IMR-90 (cell line): ENCODE measurements around the gene APOH. TPM values are rescaled to one million over a fixed set of nuclear protein-coding genes. Genes with fewer than 3 reads are reported as not detected.

Experiments used
- ATAC-seq: fragments of 200-7000 bp; cut with Tn5 transposase; 2 replicates; pipeline ENCODE4 v1.9.1; 2020; ENCODE audit warnings: low read depth, mild to moderate bottlenecking, moderate library complexity
- BruUV-seq: library from RNA; stranded (reverse); fragments of 400-500 nt; replicated peaks from 2 replicates; lab custom pipeline; 2021; lab: Mats Ljungman, UMichigan
- CTCF ChIA-PET: fragments of 300-600 bp; formaldehyde crosslinking; extraction: SDS; loops from one replicate; lab custom pipeline; 2021; ENCODE audit warnings: antibody characterized with exemption; lab: Yijun Ruan, JAX
- POLR2A ChIA-PET: fragments of 300-600 bp; sonication (Branson Sonifier 250); formaldehyde crosslinking; loops from one replicate; lab custom pipeline; 2022; ENCODE audit warnings: antibody characterized with exemption; ENCODE audit not compliant: unreplicated experiment; lab: Charles Lee
- DNase-seq: peaks from one replicate; pipeline ENCODE4 v3.0.0; 2013
- H2AFZ ChIP-seq: replicated peaks from 2 replicates; pipeline ENCODE3; 2013; ENCODE audit warnings: low read length, mild to moderate bottlenecking; ENCODE audit not compliant: poor library complexity
- H2AK5ac ChIP-seq: 2 replicates; pipeline ENCODE4 v1.6.1; 2013; ENCODE audit warnings: low read depth, low read length, inconsistent platforms
- H2AK9ac ChIP-seq: replicated peaks from 2 replicates; pipeline ENCODE3; 2013; ENCODE audit warnings: mild to moderate bottlenecking, low read depth, low read length, moderate library complexity; ENCODE audit not compliant: poor library complexity
- H2BK120ac ChIP-seq: 2 replicates; pipeline ENCODE4 v1.6.1; 2013; ENCODE audit warnings: low read depth, low read length, inconsistent platforms
- H2BK15ac ChIP-seq: 3 replicates; pipeline ENCODE4 v1.6.1; 2013; ENCODE audit warnings: low read depth, low read length, inconsistent platforms
- H2BK20ac ChIP-seq: 2 replicates; pipeline ENCODE4 v1.6.1; 2013; ENCODE audit warnings: low read depth, mild to moderate bottlenecking, inconsistent platforms, low read length, moderate library complexity
- H2BK5ac ChIP-seq: 2 replicates; pipeline ENCODE4 v1.6.1; 2013; ENCODE audit warnings: mild to moderate bottlenecking, low read depth, low read length, inconsistent platforms; ENCODE audit not compliant: poor library complexity, severe bottlenecking
- H3K14ac ChIP-seq: replicated peaks from 2 replicates; pipeline ENCODE4 v1.6.1; 2013; ENCODE audit warnings: low read depth, low read length, inconsistent platforms
- H3K18ac ChIP-seq: 2 replicates; pipeline ENCODE4 v1.6.1; 2013; ENCODE audit warnings: low read depth, low read length, control low read depth
- H3K23ac ChIP-seq: 2 replicates; pipeline ENCODE4 v1.6.1; 2013; ENCODE audit warnings: low read depth, low read length, inconsistent platforms
- H3K27ac ChIP-seq: 2 replicates; pipeline ENCODE4 v1.5.1; 2013; ENCODE audit warnings: mild to moderate bottlenecking, control low read depth, low read length; ENCODE audit not compliant: insufficient read depth
- H3K27me3 ChIP-seq: 2 replicates; pipeline ENCODE4 v1.6.1; 2013; ENCODE audit warnings: low read length; ENCODE audit not compliant: control insufficient read depth, insufficient read depth
- H3K36me3 ChIP-seq: 2 replicates; pipeline ENCODE4 v1.6.1; 2013; ENCODE audit warnings: low read length, mixed read lengths; ENCODE audit not compliant: control insufficient read depth, insufficient read depth
- H3K4ac ChIP-seq: 2 replicates; pipeline ENCODE4 v1.6.1; 2013; ENCODE audit warnings: low read depth, low read length, inconsistent platforms
- H3K4me1 ChIP-seq: 2 replicates; pipeline ENCODE4 v1.6.1; 2013; ENCODE audit warnings: low read length, mixed read lengths; ENCODE audit not compliant: control insufficient read depth, insufficient read depth
- H3K4me2 ChIP-seq: 2 replicates; pipeline ENCODE4 v1.6.1; 2013; ENCODE audit warnings: low read depth, mild to moderate bottlenecking, control low read depth, low read length, moderate library complexity
- H3K4me3 ChIP-seq: 2 replicates; pipeline ENCODE4 v1.5.1; 2013; ENCODE audit warnings: low read depth, mild to moderate bottlenecking, control low read depth, low read length, moderate library complexity; ENCODE audit not compliant: insufficient read depth
- H3K56ac ChIP-seq: 2 replicates; pipeline ENCODE4 v1.6.1; 2013; ENCODE audit warnings: low read length, inconsistent platforms; ENCODE audit not compliant: insufficient read depth; ENCODE audit errors: extremely low read depth
- H3K79me1 ChIP-seq, 2 experiments: 2 replicates each; pipeline ENCODE4 v1.6.1; 2013; ENCODE audit warnings: low read length in 2 of 2, inconsistent platforms in 1 of 2, low read depth in 1 of 2
- H3K9ac ChIP-seq: 2 replicates; pipeline ENCODE4 v1.6.1; 2013; ENCODE audit warnings: low read depth, low read length, control low read depth
- H3K9me1 ChIP-seq: 2 replicates; pipeline ENCODE4 v1.6.1; 2013; ENCODE audit warnings: low read length, inconsistent platforms; ENCODE audit not compliant: insufficient read depth
- H3K9me3 ChIP-seq: 2 replicates; pipeline ENCODE4 v1.6.1; 2013; ENCODE audit warnings: low read length; ENCODE audit not compliant: control insufficient read depth, insufficient read depth
- H4K20me1 ChIP-seq: 2 replicates; pipeline ENCODE4 v1.6.1; 2013; ENCODE audit warnings: low read length, inconsistent platforms; ENCODE audit not compliant: insufficient read depth
- H4K5ac ChIP-seq: 2 replicates; pipeline ENCODE4 v1.6.1; 2013; ENCODE audit warnings: mild to moderate bottlenecking, low read depth, low read length, control low read depth
- H4K8ac ChIP-seq, 2 experiments: 2 replicates each; pipeline ENCODE4 v1.6.1; 2013; ENCODE audit warnings: low read depth in 2 of 2, low read length in 2 of 2, control low read depth in 1 of 2, inconsistent platforms in 1 of 2
- H4K91ac ChIP-seq: 2 replicates; pipeline ENCODE4 v1.6.1; 2013; ENCODE audit warnings: low read depth, low read length, inconsistent platforms; ENCODE audit not compliant: insufficient read depth
- BHLHE40 ChIP-seq: fragments of 150-350 bp; IDR thresholded peaks from 2 replicates; pipeline ENCODE4 v1.6.1; 2016; ENCODE audit warnings: mild to moderate bottlenecking, low read depth, low read length
- CHD1 ChIP-seq: IDR thresholded peaks from 2 replicates; pipeline ENCODE4 v1.6.1; 2012; ENCODE audit warnings: low read depth, low read length, improper control_type of control experiment
- FOS ChIP-seq: fragments of 150-350 bp; IDR thresholded peaks from 2 replicates; pipeline ENCODE4 v1.6.1; 2016; ENCODE audit warnings: low read depth, low read length
- MAFK ChIP-seq: IDR thresholded peaks from 2 replicates; pipeline ENCODE4 v1.6.1; 2012; ENCODE audit warnings: low read depth, low read length, improper control_type of control experiment
- MAZ ChIP-seq: IDR thresholded peaks from 2 replicates; pipeline ENCODE4 v1.6.1; 2012; ENCODE audit warnings: low read depth, mild to moderate bottlenecking, low read length, improper control_type of control experiment, moderate library complexity, borderline replicate concordance
- MXI1 ChIP-seq: IDR thresholded peaks from 2 replicates; pipeline ENCODE4 v1.6.1; 2012; ENCODE audit warnings: low read depth, mild to moderate bottlenecking, low read length, moderate library complexity, borderline replicate concordance
- RAD21 ChIP-seq: IDR thresholded peaks from 2 replicates; pipeline ENCODE4 v1.6.1; 2012; ENCODE audit warnings: low read length, improper control_type of control experiment
- RCOR1 ChIP-seq: IDR thresholded peaks from 2 replicates; pipeline ENCODE4 v1.6.1; 2012; ENCODE audit warnings: mild to moderate bottlenecking, low read length, improper control_type of control experiment; ENCODE audit not compliant: insufficient replicate concordance
- SMC3 ChIP-seq: fragments of 150-350 bp; IDR thresholded peaks from 2 replicates; pipeline ENCODE4 v1.6.1; 2016; ENCODE audit warnings: low read depth, mild to moderate bottlenecking, antibody characterized with exemption, low read length, moderate library complexity
- WGBS, 2 experiments: methylation state at CpG; one replicate each; pipeline versions ENCODE4 v1.1.5 to v1.1.7; 2013; ENCODE audit warnings: missing lambda C conversion rate in 2 of 2; ENCODE audit not compliant: insufficient read length in 1 of 2; ENCODE audit errors: extremely low coverage in 2 of 2; 5-methylcytosine and 5-hydroxymethylcytosine counted together
- dilution Hi-C: fragments of 300-500 bp; cut with HindIII; formaldehyde crosslinking; loops from one replicate; pipeline ENCODE4 v1.14.3; 2018; ENCODE audit warnings: low sequenced_read_pairs; ENCODE audit not compliant: unreplicated experiment
- in situ Hi-C: fragments of 300-500 bp; cut with MboI; formaldehyde crosslinking; loops from 3 replicates; pipeline ENCODE4 v1.14.3; 2019; ENCODE audit warnings: low sequenced_read_pairs, inconsistent platforms, mixed read lengths
- intact Hi-C: fragments of 100-400 bp; cut with micrococcal nuclease; formaldehyde crosslinking; loops from 2 replicates; pipeline ENCODE4 v1.10.0; 2022
- polyA plus RNA-seq, 3 experiments: library from polyadenylated mRNA; depleted of rRNA; stranded (reverse); fragments of >200 nt; gene quantifications; 2 replicates each; pipeline ENCODE4 v1.2.3, GENCODE V29; 2012; ENCODE audit warnings: low replicate concordance in 1 of 3
- total RNA-seq: library from RNA; depleted of rRNA; stranded (reverse); fragments of >200 nt; gene quantifications from 2 replicates; pipeline ENCODE4 v1.2.3, GENCODE V29; 2012
- TF ChIP-seq, protein P1 (sequence below): fragments of 150-350 bp; IDR thresholded peaks from 2 replicates; pipeline ENCODE4 v1.6.1; 2017; ENCODE audit warnings: mild to moderate bottlenecking, antibody characterized with exemption, low read length, low read depth
- TF ChIP-seq, protein P2 (sequence below): conservative IDR thresholded peaks from 2 replicates; pipeline ENCODE4 v1.5.1; 2012; ENCODE audit warnings: mild to moderate bottlenecking, low read depth, low read length, improper control_type of control experiment

APOH gene
- total and polyA plus RNA-seq, 2 of the 4 experiments (the other 2 are of a cell fraction): not detected

DNA sequence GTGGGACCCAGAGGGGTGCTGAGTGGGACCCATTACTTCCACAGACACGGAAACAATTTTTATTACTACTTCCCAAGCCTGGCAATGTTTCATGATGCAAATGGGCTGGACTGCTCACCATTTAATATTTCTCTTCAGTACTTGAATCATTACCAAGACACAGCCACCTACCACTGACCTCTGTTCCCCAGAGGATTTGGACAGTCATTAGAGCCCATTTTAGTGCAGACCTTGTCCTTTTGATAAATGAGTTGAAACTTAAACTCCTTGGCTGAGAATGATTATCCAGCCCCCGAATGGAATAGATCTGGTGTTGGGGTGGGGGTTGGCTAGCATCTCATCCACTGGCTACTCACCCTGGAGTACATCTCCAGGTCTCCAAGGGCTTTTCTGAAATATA is 33.6 kb upstream of the APOH start:
- Histone ChIP-seq H3K14ac (no peak overlapping the region), H2AK5ac (no peak overlapping the region), H3K4ac (no peak overlapping the region), H3K4me1 (peaks cover 3% of the 10 kb centered on the region), H3K9ac (no peak overlapping the region), H4K8ac (no peak overlapping the region), H3K18ac (no peak overlapping the region), H3K79me1 (no peaks in the 10 kb centered on the region), H3K27me3 (no peaks in the 10 kb centered on the region), H2BK120ac (no peak overlapping the region), H3K36me3 (no peaks in the 10 kb centered on the region), H3K4me2 (no peak overlapping the region), H2BK5ac (no peak overlapping the region), H2BK15ac (no peak overlapping the region), H2AFZ (no peak overlapping the region), H3K9me3 (no peaks in the 10 kb centered on the region), H3K23ac (no peak overlapping the region), H2AK9ac (no peak overlapping the region), H3K9me1 (0 out of 2 replicates have a peak, but pooled peaks cover 4% of the 10 kb centered on the region), H3K56ac (no peak overlapping the region), H2BK20ac (no peak overlapping the region), H3K27ac (no peak overlapping the region), H3K4me3 (no peak overlapping the region), H4K91ac (no peak overlapping the region), H4K5ac (no peak overlapping the region), H4K20me1 (no peaks in the 10 kb centered on the region)
- no TSS peak for BruUV-seq
- WGBS, 2 experiments: no CpG with 5 or more reads among the region's 2 CpGs
- in situ Hi-C loops (no loop called here), dilution Hi-C loops (no loop called here), intact Hi-C loops (no loop called here)
- TF ChIP-seq RAD21 (no peak), MAFK (no peak), FOS (no peak), SMC3 (no peak), MAZ (no peak), MXI1 (no peak), CHD1 (no peak), BHLHE40 (no peak), RCOR1 (no peak)
- TF ChIP-seq, protein P1, sequence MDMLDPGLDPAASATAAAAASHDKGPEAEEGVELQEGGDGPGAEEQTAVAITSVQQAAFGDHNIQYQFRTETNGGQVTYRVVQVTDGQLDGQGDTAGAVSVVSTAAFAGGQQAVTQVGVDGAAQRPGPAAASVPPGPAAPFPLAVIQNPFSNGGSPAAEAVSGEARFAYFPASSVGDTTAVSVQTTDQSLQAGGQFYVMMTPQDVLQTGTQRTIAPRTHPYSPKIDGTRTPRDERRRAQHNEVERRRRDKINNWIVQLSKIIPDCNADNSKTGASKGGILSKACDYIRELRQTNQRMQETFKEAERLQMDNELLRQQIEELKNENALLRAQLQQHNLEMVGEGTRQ: no peak
- TF ChIP-seq, protein P2, sequence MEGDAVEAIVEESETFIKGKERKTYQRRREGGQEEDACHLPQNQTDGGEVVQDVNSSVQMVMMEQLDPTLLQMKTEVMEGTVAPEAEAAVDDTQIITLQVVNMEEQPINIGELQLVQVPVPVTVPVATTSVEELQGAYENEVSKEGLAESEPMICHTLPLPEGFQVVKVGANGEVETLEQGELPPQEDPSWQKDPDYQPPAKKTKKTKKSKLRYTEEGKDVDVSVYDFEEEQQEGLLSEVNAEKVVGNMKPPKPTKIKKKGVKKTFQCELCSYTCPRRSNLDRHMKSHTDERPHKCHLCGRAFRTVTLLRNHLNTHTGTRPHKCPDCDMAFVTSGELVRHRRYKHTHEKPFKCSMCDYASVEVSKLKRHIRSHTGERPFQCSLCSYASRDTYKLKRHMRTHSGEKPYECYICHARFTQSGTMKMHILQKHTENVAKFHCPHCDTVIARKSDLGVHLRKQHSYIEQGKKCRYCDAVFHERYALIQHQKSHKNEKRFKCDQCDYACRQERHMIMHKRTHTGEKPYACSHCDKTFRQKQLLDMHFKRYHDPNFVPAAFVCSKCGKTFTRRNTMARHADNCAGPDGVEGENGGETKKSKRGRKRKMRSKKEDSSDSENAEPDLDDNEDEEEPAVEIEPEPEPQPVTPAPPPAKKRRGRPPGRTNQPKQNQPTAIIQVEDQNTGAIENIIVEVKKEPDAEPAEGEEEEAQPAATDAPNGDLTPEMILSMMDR: no peak
- ATAC-seq (no peak), DNase-seq (no peak)
- ChIA-PET CTCF (no interaction called here), POLR2A (no interaction called here)
